HG02938 (cell line): Measurements from ENCODE around the gene CAPN15.

ENCODE experiments used
- ATAC-seq: cut with Tn5 transposase; IDR thresholded peaks from one replicate; pipeline ENCODE4 v1.9.1; 2021; ENCODE audit warnings: mild to moderate bottlenecking, moderate library complexity; ENCODE audit not compliant: unreplicated experiment

The CAPN15 gene

GRCh38 chr16:524274-525040, 3.1 kb upstream of the CAPN15 start:
- ATAC-seq = no peak

- ATAC-seq = no peak
Measured at GRCh38 chr16:525123-525519, 2.4 kb upstream of the CAPN15 start.

GRCh38 chr16:525520-526180, 1.9 kb upstream of the CAPN15 start:
- no peak for ATAC-seq

- ATAC-seq = no peak
Measured at GRCh38 chr16:526181-527014, 1.1 kb upstream of the CAPN15 start.

GRCh38 chr16:528111-529011, 849 bp downstream of the CAPN15 start:
- ATAC-seq = no peak

- ATAC-seq = no peak
Measured at GRCh38 chr16:529012-529575, 1.6 kb downstream of the CAPN15 start.

GRCh38 chr16:530111-530817, 2.8 kb downstream of the CAPN15 start:
- ATAC-seq = no peak

- ATAC-seq = no peak
Measured at GRCh38 chr16:531494-532125, 4.1 kb downstream of the CAPN15 start.

GRCh38 chr16:533391-534123, 6.0 kb downstream of the CAPN15 start:
- ATAC-seq = no peak

GRCh38 chr16:534135-534534, 6.6 kb downstream of the CAPN15 start:
- no peak for ATAC-seq

GRCh38 chr16:534856-535445, 7.4 kb downstream of the CAPN15 start:
- ATAC-seq = no peak

- no peak for ATAC-seq
Measured at GRCh38 chr16:535446-536405, 8.2 kb downstream of the CAPN15 start.

- ATAC-seq = no peak
Measured at GRCh38 chr16:536746-537145, 9.2 kb downstream of the CAPN15 start.

GRCh38 chr16:537415-538335, 10.2 kb downstream of the CAPN15 start:
- ATAC-seq = no peak

- no peak for ATAC-seq
Measured at GRCh38 chr16:539901-540530, 12.5 kb downstream of the CAPN15 start.
